HepG2 (cell line): ENCODE data around the gene TMEM167B. TPM values are rescaled to one million over a fixed set of nuclear protein-coding genes. Genes with fewer than 3 reads are reported as not detected.

ENCODE experiments used
- AKNA ChIP-seq: sonication (generic); formaldehyde crosslinking; IDR thresholded peaks from 2 replicates; pipeline ENCODE4 v1.4.0; 2020; ENCODE audit warnings: missing genetic modification reagents, borderline replicate concordance
- CENPBD1 ChIP-seq: sonication (generic); formaldehyde crosslinking; IDR thresholded peaks from 2 replicates; pipeline ENCODE4 v1.8.0; 2022; ENCODE audit warnings: missing genetic modification reagents, low read depth, mild to moderate bottlenecking, borderline replicate concordance
- CREB3 ChIP-seq: sonication (generic); formaldehyde crosslinking; IDR thresholded peaks from 2 replicates; pipeline ENCODE4 v1.5.0; 2020; ENCODE audit warnings: missing genetic modification reagents
- FOXP1 ChIP-seq, 2 experiments: fragments of 450-650 bp in 1 of 2; IDR thresholded peaks; 2 replicates each; pipeline ENCODE4 v1.6.1; 2017 to 2018; ENCODE audit warnings: antibody characterized with exemption in 1 of 2
- NR2F1 ChIP-seq, 2 experiments: fragments of 450-650 bp in 1 of 2; formaldehyde crosslinking in 1 of 2; IDR thresholded peaks; 2 replicates each; pipeline versions ENCODE4 v1.5.0 to v1.6.1; 2016 to 2020; ENCODE audit warnings: mild to moderate bottlenecking in 1 of 2, missing compliant biosample characterization in 1 of 2, missing genetic modification reagents in 1 of 2, moderate library complexity in 1 of 2
- POGZ ChIP-seq: sonication (generic); formaldehyde crosslinking; IDR thresholded peaks from 2 replicates; pipeline ENCODE4 v1.4.0; 2020; ENCODE audit warnings: mild to moderate bottlenecking, missing genetic modification reagents
- SMAD1 ChIP-seq: sonication (generic); formaldehyde crosslinking; IDR thresholded peaks from 2 replicates; pipeline ENCODE4 v1.4.0; 2020; ENCODE audit warnings: missing genetic modification reagents, low read depth, mild to moderate bottlenecking, borderline replicate concordance
- SP2 ChIP-seq: sonication (generic); formaldehyde crosslinking; IDR thresholded peaks from 2 replicates; pipeline ENCODE4 v1.5.1; 2020; ENCODE audit warnings: mild to moderate bottlenecking, missing genetic modification reagents
- THAP11 ChIP-seq: IDR thresholded peaks from 2 replicates; pipeline ENCODE4 v1.6.1; 2016; ENCODE audit warnings: missing biosample characterization, missing genetic modification reagents
- ZBED4 ChIP-seq: sonication (generic); formaldehyde crosslinking; IDR thresholded peaks from 2 replicates; pipeline ENCODE4 v1.4.0; 2020; ENCODE audit warnings: missing genetic modification reagents, borderline replicate concordance
- ZFP41 ChIP-seq: sonication (generic); formaldehyde crosslinking; IDR thresholded peaks from 2 replicates; pipeline ENCODE4 v1.4.0; 2020; ENCODE audit warnings: mild to moderate bottlenecking, missing genetic modification reagents, borderline replicate concordance
- ZNF17 ChIP-seq: sonication (generic); formaldehyde crosslinking; IDR thresholded peaks from 2 replicates; pipeline ENCODE4 v1.5.0; 2020; ENCODE audit warnings: mild to moderate bottlenecking, missing genetic modification reagents
- ZNF580 ChIP-seq: IDR thresholded peaks from 2 replicates; pipeline ENCODE4 v1.6.1; 2016; ENCODE audit warnings: low read depth, borderline replicate concordance
- ZNF737 ChIP-seq: sonication (generic); formaldehyde crosslinking; IDR thresholded peaks from 2 replicates; pipeline ENCODE4 v1.5.0; 2020; ENCODE audit warnings: missing genetic modification reagents, mild to moderate bottlenecking, borderline replicate concordance
- ZSCAN5A ChIP-seq: sonication (generic); formaldehyde crosslinking; IDR thresholded peaks from 2 replicates; pipeline ENCODE4 v1.8.0; 2022; ENCODE audit warnings: mild to moderate bottlenecking, missing genetic modification reagents, borderline replicate concordance
- polyA plus RNA-seq, 8 experiments: library from polyadenylated mRNA; depleted of rRNA in 3 of 8; stranded (reverse) in 7 of 8; unstranded in 1 of 8; fragments of >200 nt; fragmentation: Illumina TruSeq in 4 of 8; extraction: Trizol in 4 of 8; gene quantifications; 2 replicates each; pipeline versions ENCODE4 v1.2.1 to v1.2.3, GENCODE V29; 2011 to 2016; ENCODE audit warnings: low read depth in 4 of 8, missing spikeins in 1 of 8, mixed read lengths in 1 of 8; ENCODE audit not compliant: insufficient read depth in 1 of 8
- total RNA-seq, 5 experiments: library from RNA; depleted of rRNA; stranded (reverse); fragments of >200 nt; fragmentation: Illumina TruSeq; extraction: Trizol; gene quantifications; 2 replicates each; pipeline ENCODE4 v1.2.3, GENCODE V29; 2016; ENCODE audit warnings: low read depth in 1 of 5

TMEM167B gene
- total and polyA plus RNA-seq, 2 of the 13 experiments (the other 11 are each of a cell fraction or from before 2014, with no cell fraction given): 9.5 to 22.4 TPM

- TF ChIP-seq ZBED4 (CRISPR knock-in tag) (peak; percentile 42; the same call in 1 of the 2 replicates), ZFP41 (CRISPR knock-in tag) (no peak), CENPBD1 (no peak), ZNF17 (CRISPR knock-in tag) (no peak), NR2F1 (CRISPR knock-in tag; IDR thresholded peaks at IDR 0.05) (no peak), ZNF580 (CRISPR knock-in tag) (0 out of 2 replicates have a peak, but pooled peaks have one; percentile 18), CREB3 (CRISPR knock-in tag) (no peak), AKNA (no peak), SP2 (CRISPR knock-in tag) (no peak), ZSCAN5A (CRISPR knock-in tag) (no peak), ZNF737 (CRISPR knock-in tag) (no peak), POGZ (CRISPR knock-in tag) (peak; percentile 42; the same call in 1 of the 2 replicates), THAP11 (CRISPR knock-in tag) (peak; percentile 66), SMAD1 (no peak; the same call in 1 of the 2 replicates), FOXP1 (IDR thresholded peaks at IDR 0.05) (no peak), FOXP1 (CRISPR knock-in tag; IDR thresholded peaks at IDR 0.05) (no peak)
Measured at GRCh38 chr1:109041621-109042468, 48.7 kb upstream of the TMEM167B start, which contains the start of gene WDR47 (continued).
